Spinal cord (tissue), 10 donors: ENCODE results near the gene SNX15. TPM values are rescaled to one million over a fixed set of nuclear protein-coding genes. Genes with fewer than 3 reads are reported as not detected.

Experiments
- DNase-seq, 6 donors: peaks; one replicate each; pipeline versions ENCODE4 v3.0.0 to v3.0.0-alpha.2; 2013 to 2015; ENCODE audit warnings: low spot score in 6 of 6, low read depth in 4 of 6
- H3K27ac ChIP-seq: one replicate; pipeline ENCODE4 v1.5.1; 2013; ENCODE audit warnings: low read depth, low read length, control low read depth
- H3K27me3 ChIP-seq: one replicate; pipeline ENCODE4 v1.6.1; 2013; ENCODE audit warnings: low read length; ENCODE audit not compliant: control insufficient read depth, insufficient read depth
- H3K36me3 ChIP-seq: one replicate; pipeline ENCODE4 v1.6.1; 2013; ENCODE audit warnings: low read length; ENCODE audit not compliant: control insufficient read depth, insufficient read depth
- H3K4me1 ChIP-seq: one replicate; pipeline ENCODE4 v1.6.1; 2013; ENCODE audit warnings: low read length; ENCODE audit not compliant: control insufficient read depth, insufficient read depth
- H3K4me3 ChIP-seq: one replicate; pipeline ENCODE4 v1.5.1; 2013; ENCODE audit warnings: low read depth, low read length, control low read depth
- H3K9me3 ChIP-seq: one replicate; pipeline ENCODE4 v1.6.1; 2013; ENCODE audit warnings: low read length; ENCODE audit not compliant: control insufficient read depth, insufficient read depth
- WGBS: methylation state at CpG from one replicate; pipeline ENCODE4 v1.1.5; 2013; ENCODE audit warnings: missing lambda C conversion rate; ENCODE audit not compliant: insufficient coverage; 5-methylcytosine and 5-hydroxymethylcytosine counted together
- polyA plus RNA-seq, 2 donors: library from polyadenylated mRNA; unstranded; fragments of 120-200 nt; gene quantifications; one replicate each; pipeline ENCODE4 v1.2.1, GENCODE V29; 2013; ENCODE audit not compliant: insufficient read length in 2 of 2
- small RNA-seq: library from RNA; depleted of rRNA; stranded (forward); fragments of <200 nt; gene quantifications from one replicate; pipeline ENCODE3, GENCODE V24; 2014; ENCODE audit warnings: low replicate concordance
- total RNA-seq, 2 donors: library from RNA; depleted of rRNA in 1 of 2; stranded (reverse); fragments of 120-200 nt in 1 of 2; fragments of >200 nt in 1 of 2; gene quantifications; one replicate each; pipeline versions ENCODE4 v1.2.3 to v1.2.4, GENCODE V29; 2013 to 2014
- donor health status: healthy.

SNX15 gene
- total and polyA plus RNA-seq, 4 donors = 14.4 to 32.4 (median 28.2) TPM

DNA sequence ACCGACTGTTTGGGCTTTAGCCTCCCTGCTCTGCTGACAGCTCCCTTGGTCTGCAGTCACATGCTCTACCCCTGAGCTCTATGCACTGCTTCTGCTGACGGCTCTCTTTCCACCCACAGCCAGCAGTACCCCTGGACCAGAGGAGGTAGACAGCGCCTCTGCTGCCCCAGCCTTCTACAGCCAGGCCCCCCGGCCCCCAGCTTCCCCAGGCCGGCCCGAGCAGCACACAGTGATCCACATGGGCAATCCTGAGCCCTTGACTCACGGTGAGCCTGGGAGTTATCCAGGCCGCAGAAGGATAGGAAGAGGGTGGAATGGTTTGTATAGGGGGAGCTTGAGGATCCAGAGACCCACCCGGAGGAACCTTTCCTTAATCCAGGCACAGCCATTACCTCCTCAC is 59.6 kb downstream of the SNX15 start:
- peaks cover 24% of the 10 kb centered on the region for H3K4me1 ChIP-seq
- 100% methylated on average over 4 of the region's 9 CpGs for WGBS
- peaks cover 47% of the 10 kb centered on the region for H3K36me3 ChIP-seq
- no peaks in the 10 kb centered on the region for H3K9me3 ChIP-seq
- no peak overlapping the region for H3K4me3 ChIP-seq
- H3K27ac ChIP-seq = no peak overlapping the region
- DNase-seq = no peak
- no peaks in the 10 kb centered on the region for H3K27me3 ChIP-seq

DNA sequence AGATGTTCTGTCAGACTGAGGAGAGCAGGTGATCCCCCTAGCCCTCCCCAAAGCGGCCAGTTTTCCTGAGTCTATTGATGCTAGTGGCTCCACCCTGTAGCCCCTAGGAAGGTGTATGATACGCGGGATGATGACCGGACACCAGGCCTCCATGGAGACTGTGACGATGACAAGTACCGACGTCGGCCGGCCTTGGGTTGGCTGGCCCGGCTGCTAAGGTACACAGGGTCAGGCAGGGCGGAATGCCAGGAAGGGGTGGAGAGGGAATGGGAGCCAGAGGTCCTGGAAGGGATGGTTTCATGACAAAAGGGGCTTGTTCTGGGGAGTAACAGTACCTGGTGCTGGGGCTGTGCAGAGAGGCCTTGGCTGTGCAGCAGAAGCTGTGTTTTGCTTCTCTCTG is 60.0 kb downstream of the SNX15 start:
- Histone ChIP-seq H3K4me3 (no peak overlapping the region), H3K4me1 (peaks cover 24% of the 10 kb centered on the region), H3K27ac (no peak overlapping the region), H3K27me3 (no peaks in the 10 kb centered on the region), H3K36me3 (peaks cover 47% of the 10 kb centered on the region), H3K9me3 (no peaks in the 10 kb centered on the region)
- DNase-seq = no peak
- WGBS = 95% methylated on average over 11 of the region's 11 CpGs

DNA sequence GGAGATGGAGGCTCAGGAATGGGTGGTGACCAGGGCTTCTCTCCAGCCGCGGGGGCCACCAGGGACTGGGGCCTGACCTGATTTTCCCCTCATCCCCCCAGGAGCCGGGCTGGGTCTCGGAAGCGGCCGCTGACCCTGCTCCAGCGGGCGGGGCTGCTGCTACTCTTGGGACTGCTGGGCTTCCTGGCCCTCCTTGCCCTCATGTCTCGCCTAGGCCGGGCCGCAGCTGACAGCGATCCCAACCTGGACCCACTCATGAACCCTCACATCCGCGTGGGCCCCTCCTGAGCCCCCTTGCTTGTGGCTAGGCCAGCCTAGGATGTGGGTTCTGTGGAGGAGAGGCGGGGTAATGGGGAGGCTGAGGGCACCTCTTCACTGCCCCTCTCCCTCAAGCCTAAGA is 60.6 kb downstream of the SNX15 start:
- H3K4me1 ChIP-seq = peaks cover 20% of the 10 kb centered on the region
- H3K27me3 ChIP-seq = no peaks in the 10 kb centered on the region
- no peak overlapping the region for H3K27ac ChIP-seq
- peaks cover 47% of the 10 kb centered on the region for H3K36me3 ChIP-seq
- H3K4me3 ChIP-seq = no peak overlapping the region
- no peak for DNase-seq
- 96% methylated on average over 8 of the region's 15 CpGs for WGBS
- H3K9me3 ChIP-seq = no peaks in the 10 kb centered on the region

DNA sequence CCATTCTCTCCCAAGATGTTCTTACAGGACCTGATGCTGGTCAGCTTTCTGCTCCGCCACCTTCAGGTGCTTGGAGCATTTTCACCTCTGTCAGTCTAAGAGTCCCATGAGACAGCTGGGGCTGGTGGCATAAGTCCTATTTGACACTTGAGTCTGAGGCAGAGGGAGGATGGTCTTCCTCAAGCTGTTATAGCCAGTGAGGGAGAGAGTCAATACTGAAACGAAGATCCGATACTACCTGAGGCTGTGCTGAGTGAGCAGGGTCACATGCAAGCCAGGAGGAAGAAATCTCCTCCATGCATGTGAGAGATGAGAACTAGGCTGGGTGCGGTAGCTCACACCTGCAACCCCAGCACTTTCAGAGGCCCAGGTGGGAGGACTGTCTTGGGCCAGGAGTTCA is 62.4 kb downstream of the SNX15 start:
- 86% methylated on average over 4 of the region's 4 CpGs for WGBS
- Histone ChIP-seq H3K27me3 (no peaks in the 10 kb centered on the region), H3K9me3 (no peaks in the 10 kb centered on the region), H3K4me1 (peaks cover 8% of the 10 kb centered on the region), H3K36me3 (peaks cover 47% of the 10 kb centered on the region), H3K4me3 (no peak overlapping the region), H3K27ac (no peak overlapping the region)
- no peak for DNase-seq

Small RNA genes within 50 kb of the gene (small RNA-seq; reads per million reads assigned to genes)
- gene MIR6879 = not detected
- gene SNX15 = not detected

Other genes with a start within 250 kb of the SNX15 start
- gene SF1, start 248.9 kb upstream of the SNX15 start, total RNA-seq = 100 to 1,000 TPM; 102 to 118 TPM
- gene SF1, start 248.9 kb upstream of the SNX15 start, polyA plus RNA-seq = 100 to 1,000 TPM; 286 to 377 TPM
- gene MAP4K2, start 224.2 kb upstream of the SNX15 start, total RNA-seq = 10 to 100 TPM; 15.3 to 26.3 TPM
- 10 to 100 TPM; 36.0 to 47.7 TPM for gene MAP4K2, start 224.2 kb upstream of the SNX15 start, polyA plus RNA-seq
- gene MEN1, start 216.9 kb upstream of the SNX15 start, total RNA-seq = 10 to 100 TPM; 12.4 to 17.6 TPM
- gene MEN1, start 216.9 kb upstream of the SNX15 start, polyA plus RNA-seq = 10 to 100 TPM; 39.3 to 46.7 TPM
- 1 to 10 TPM in 1 of 2 donors, under 1 TPM in 1; 0.59 to 2.0 TPM for gene CDC42BPG, start 182.8 kb upstream of the SNX15 start, total RNA-seq
- gene CDC42BPG, start 182.8 kb upstream of the SNX15 start, polyA plus RNA-seq = 1 to 10 TPM in 1 of 2 donors, under 1 TPM in 1; 0.43 to 1.5 TPM
- gene EHD1, start 148.8 kb upstream of the SNX15 start, total RNA-seq = 10 to 100 TPM; 40.9 to 75.8 TPM
- gene EHD1, start 148.8 kb upstream of the SNX15 start, polyA plus RNA-seq = 100 to 1,000 TPM in 1 of 2 donors, 10 to 100 TPM in 1; 82.4 to 102 TPM
- 10 to 100 TPM in 1 of 2 donors, 1 to 10 TPM in 1; 8.1 to 14.7 TPM for gene ATG2A, start 110.2 kb upstream of the SNX15 start, total RNA-seq
- 10 to 100 TPM; 26.0 to 26.8 TPM for gene ATG2A, start 110.2 kb upstream of the SNX15 start, polyA plus RNA-seq
- 10 to 100 TPM; 26.3 to 40.0 TPM for gene PPP2R5B, start 102.8 kb upstream of the SNX15 start, total RNA-seq
- gene PPP2R5B, start 102.8 kb upstream of the SNX15 start, polyA plus RNA-seq = 10 to 100 TPM; 96.4 to 99.8 TPM
- 1 to 10 TPM in 1 of 2 donors, under 1 TPM in 1; 0.59 to 3.5 TPM for gene GPHA2, start 91.5 kb upstream of the SNX15 start, total RNA-seq
- 1 to 10 TPM in 1 of 2 donors, not detected in 1; 1.9 TPM for gene GPHA2, start 91.5 kb upstream of the SNX15 start, polyA plus RNA-seq
- gene MAJIN, start 55.3 kb upstream of the SNX15 start, total RNA-seq = under 1 TPM in 1 of 2 donors, not detected in 1; 0.50 TPM
- gene MAJIN, start 55.3 kb upstream of the SNX15 start, polyA plus RNA-seq = under 1 TPM in 1 of 2 donors, not detected in 1; 0.42 TPM
- gene BATF2, start 30.5 kb upstream of the SNX15 start, total RNA-seq = under 1 TPM; 0.99 TPM
- gene BATF2, start 30.5 kb upstream of the SNX15 start, polyA plus RNA-seq = 1 to 10 TPM in 1 of 2 donors, under 1 TPM in 1; 0.76 to 1.0 TPM
- 100 to 1,000 TPM in 1 of 2 donors, 10 to 100 TPM in 1; 75.4 to 120 TPM for gene ARL2, start 13.3 kb upstream of the SNX15 start, total RNA-seq
- gene ARL2, start 13.3 kb upstream of the SNX15 start, polyA plus RNA-seq = 100 to 1,000 TPM; 119 to 123 TPM
- gene SAC3D1, start 13.8 kb downstream of the SNX15 start, total RNA-seq = 1 to 10 TPM; 4.0 to 6.4 TPM
- gene SAC3D1, start 13.8 kb downstream of the SNX15 start, polyA plus RNA-seq = 10 to 100 TPM; 16.5 to 18.0 TPM
- 10 to 100 TPM in 1 of 2 donors, 1 to 10 TPM in 1; 7.7 to 25.2 TPM for gene NAALADL1, start 31.1 kb downstream of the SNX15 start, total RNA-seq
- 1 to 10 TPM; 5.5 to 8.1 TPM for gene NAALADL1, start 31.1 kb downstream of the SNX15 start, polyA plus RNA-seq
- 1 to 10 TPM; 5.4 to 8.7 TPM for gene CDCA5, start 56.6 kb downstream of the SNX15 start, total RNA-seq
- 10 to 100 TPM; 14.1 to 15.0 TPM for gene CDCA5, start 56.6 kb downstream of the SNX15 start, polyA plus RNA-seq
- 10 to 100 TPM; 19.4 to 32.6 TPM for gene ZFPL1, start 56.8 kb downstream of the SNX15 start, total RNA-seq
- gene ZFPL1, start 56.8 kb downstream of the SNX15 start, polyA plus RNA-seq = 10 to 100 TPM; 35.8 to 37.6 TPM
- gene VPS51, start 68.8 kb downstream of the SNX15 start, total RNA-seq = 100 to 1,000 TPM in 1 of 2 donors, 10 to 100 TPM in 1; 91.4 to 122 TPM
- 100 to 1,000 TPM; 158 to 165 TPM for gene VPS51, start 68.8 kb downstream of the SNX15 start, polyA plus RNA-seq
- 10 to 100 TPM; 46.6 to 61.8 TPM for gene TM7SF2, start 84.4 kb downstream of the SNX15 start, total RNA-seq
- gene TM7SF2, start 84.4 kb downstream of the SNX15 start, polyA plus RNA-seq = 100 to 1,000 TPM; 104 to 118 TPM
- 10 to 100 TPM in 1 of 2 donors, 1 to 10 TPM in 1; 2.7 to 10.7 TPM for gene ZNHIT2, start 90.3 kb downstream of the SNX15 start, total RNA-seq
- gene ZNHIT2, start 90.3 kb downstream of the SNX15 start, polyA plus RNA-seq = 10 to 100 TPM; 10.2 to 14.0 TPM
- 100 to 1,000 TPM; 174 to 693 TPM for gene FAU, start 94.7 kb downstream of the SNX15 start, total RNA-seq
- 100 to 1,000 TPM; 603 to 622 TPM for gene FAU, start 94.7 kb downstream of the SNX15 start, polyA plus RNA-seq
- gene MRPL49, start 94.9 kb downstream of the SNX15 start, total RNA-seq = 10 to 100 TPM; 36.7 to 55.3 TPM
- 10 to 100 TPM; 42.5 to 45.0 TPM for gene MRPL49, start 94.9 kb downstream of the SNX15 start, polyA plus RNA-seq
- 10 to 100 TPM; 14.3 to 18.3 TPM for gene SYVN1, start 107.1 kb downstream of the SNX15 start, total RNA-seq
- 10 to 100 TPM; 44.2 to 52.6 TPM for gene SYVN1, start 107.1 kb downstream of the SNX15 start, polyA plus RNA-seq
- not detected for gene SPDYC, start 142.8 kb downstream of the SNX15 start, total RNA-seq
- under 1 TPM in 1 of 2 donors, not detected in 1; 0.17 TPM for gene SPDYC, start 142.8 kb downstream of the SNX15 start, polyA plus RNA-seq
- 10 to 100 TPM; 48.0 to 69.5 TPM for gene CAPN1, start 154.5 kb downstream of the SNX15 start, total RNA-seq
- 100 to 1,000 TPM in 1 of 2 donors, 10 to 100 TPM in 1; 99.4 to 115 TPM for gene CAPN1, start 154.5 kb downstream of the SNX15 start, polyA plus RNA-seq
- 1 to 10 TPM; 7.2 to 9.1 TPM for gene POLA2, start 234.5 kb downstream of the SNX15 start, total RNA-seq
- gene POLA2, start 234.5 kb downstream of the SNX15 start, polyA plus RNA-seq = 10 to 100 TPM in 1 of 2 donors, 1 to 10 TPM in 1; 9.7 to 16.2 TPM